NB4 (cell line): ENCODE measurements around the gene C17orf100.

Experiments
- DNase-seq: peaks from one replicate; pipeline ENCODE4 v3.0.0; 2010; ENCODE audit warnings: low read depth
- H3K4me3 ChIP-seq: one replicate; pipeline ENCODE4 v1.5.1; 2011; ENCODE audit warnings: mild to moderate bottlenecking, low read depth, low read length, moderate library complexity
- MAX ChIP-seq: IDR thresholded peaks from 2 replicates; pipeline ENCODE4 v1.6.1; 2011; ENCODE audit warnings: low read depth, low read length
- MYC ChIP-seq: IDR thresholded peaks from 2 replicates; pipeline ENCODE4 v1.6.1; 2011; ENCODE audit warnings: low read depth, low read length
- POLR2A ChIP-seq: IDR thresholded peaks from 2 replicates; pipeline ENCODE4 v1.6.1; 2011; ENCODE audit warnings: mild to moderate bottlenecking; ENCODE audit not compliant: insufficient read length; ENCODE audit errors: extremely low read depth
- TF ChIP-seq, protein P1 (sequence below): IDR thresholded peaks from one replicate; pipeline ENCODE4 v1.5.1; 2012; ENCODE audit warnings: low read depth, low read length

Gene C17orf100

GRCh38 chr17:6666557-6666956 lies 15.0 kb downstream of the C17orf100 start:
- no peak overlapping the region for H3K4me3 ChIP-seq
- no peak for DNase-seq
- no peak for TF ChIP-seq MAX
- TF ChIP-seq, protein P1, sequence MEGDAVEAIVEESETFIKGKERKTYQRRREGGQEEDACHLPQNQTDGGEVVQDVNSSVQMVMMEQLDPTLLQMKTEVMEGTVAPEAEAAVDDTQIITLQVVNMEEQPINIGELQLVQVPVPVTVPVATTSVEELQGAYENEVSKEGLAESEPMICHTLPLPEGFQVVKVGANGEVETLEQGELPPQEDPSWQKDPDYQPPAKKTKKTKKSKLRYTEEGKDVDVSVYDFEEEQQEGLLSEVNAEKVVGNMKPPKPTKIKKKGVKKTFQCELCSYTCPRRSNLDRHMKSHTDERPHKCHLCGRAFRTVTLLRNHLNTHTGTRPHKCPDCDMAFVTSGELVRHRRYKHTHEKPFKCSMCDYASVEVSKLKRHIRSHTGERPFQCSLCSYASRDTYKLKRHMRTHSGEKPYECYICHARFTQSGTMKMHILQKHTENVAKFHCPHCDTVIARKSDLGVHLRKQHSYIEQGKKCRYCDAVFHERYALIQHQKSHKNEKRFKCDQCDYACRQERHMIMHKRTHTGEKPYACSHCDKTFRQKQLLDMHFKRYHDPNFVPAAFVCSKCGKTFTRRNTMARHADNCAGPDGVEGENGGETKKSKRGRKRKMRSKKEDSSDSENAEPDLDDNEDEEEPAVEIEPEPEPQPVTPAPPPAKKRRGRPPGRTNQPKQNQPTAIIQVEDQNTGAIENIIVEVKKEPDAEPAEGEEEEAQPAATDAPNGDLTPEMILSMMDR = no peak
- no peak for TF ChIP-seq MYC
- no peak for TF ChIP-seq POLR2A

- DNase-seq = peak; percentile 17
- no peak for TF ChIP-seq POLR2A
- no peak for TF ChIP-seq MAX
- no peak for TF ChIP-seq MYC
- TF ChIP-seq, protein P1 = no peak
- H3K4me3 ChIP-seq = no peak overlapping the region
Measured at GRCh38 chr17:6667516-6667915, 16.0 kb downstream of the C17orf100 start.

GRCh38 chr17:6668219-6668618 lies 16.7 kb downstream of the C17orf100 start:
- no peak for DNase-seq
- no peak overlapping the region for H3K4me3 ChIP-seq
- TF ChIP-seq POLR2A (no peak), MYC (no peak), MAX (no peak)
- TF ChIP-seq, protein P1 = no peak

GRCh38 chr17:6668727-6669425 lies 17.3 kb downstream of the C17orf100 start:
- no peak overlapping the region for H3K4me3 ChIP-seq
- DNase-seq = no peak
- TF ChIP-seq, protein P1 = no peak
- TF ChIP-seq POLR2A (no peak), MAX (no peak), MYC (no peak)

DNA sequence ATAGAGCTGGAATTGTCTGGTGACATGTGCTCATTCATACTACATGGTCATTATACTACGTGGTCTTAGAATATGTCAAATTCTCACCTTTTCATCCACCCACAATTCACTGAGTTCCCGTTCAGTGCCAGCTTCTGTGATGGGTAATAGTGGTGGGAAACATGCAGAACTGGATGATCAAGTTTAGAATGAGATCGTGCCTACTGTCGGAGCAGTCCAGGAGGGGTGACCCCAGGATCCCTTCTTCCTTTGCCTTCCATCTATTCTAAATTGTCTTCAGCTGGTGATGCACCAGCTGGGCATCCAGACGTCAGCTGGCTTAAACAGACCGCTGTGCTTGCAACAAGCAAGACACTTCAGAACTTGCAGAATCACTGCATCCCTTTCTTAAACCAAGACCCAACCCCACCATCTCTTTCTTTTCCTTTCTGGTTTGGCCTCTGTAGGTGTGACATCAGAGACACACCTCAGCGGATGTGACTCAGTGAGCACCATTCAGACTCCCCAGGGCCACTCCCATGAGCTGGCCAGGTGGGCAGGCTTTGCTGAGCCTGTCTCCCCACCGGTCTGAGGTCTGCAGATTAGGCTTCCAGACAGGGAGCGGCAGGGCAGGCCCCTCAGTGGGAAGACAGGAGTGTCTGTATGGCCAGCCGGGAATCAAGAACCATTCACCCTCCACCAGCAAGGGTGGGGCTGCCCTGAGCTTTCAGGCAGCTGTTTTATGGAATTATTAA lies 18.1 kb downstream of the C17orf100 start:
- TF ChIP-seq POLR2A (no peak), MAX (no peak), MYC (no peak)
- TF ChIP-seq, protein P1 = no peak
- no peak for DNase-seq
- H3K4me3 ChIP-seq = no peak overlapping the region
